ENCODE results near the gene LPCAT3. TPM values are rescaled to one million over a fixed set of nuclear protein-coding genes. Genes with fewer than 3 reads are reported as not detected.

LPCAT3 gene
- total and polyA plus RNA-seq, 2 of the 13 experiments (the other 11 are each of a cell fraction or from before 2014, with no cell fraction given), result 44.5 to 64.3 TPM

DNA sequence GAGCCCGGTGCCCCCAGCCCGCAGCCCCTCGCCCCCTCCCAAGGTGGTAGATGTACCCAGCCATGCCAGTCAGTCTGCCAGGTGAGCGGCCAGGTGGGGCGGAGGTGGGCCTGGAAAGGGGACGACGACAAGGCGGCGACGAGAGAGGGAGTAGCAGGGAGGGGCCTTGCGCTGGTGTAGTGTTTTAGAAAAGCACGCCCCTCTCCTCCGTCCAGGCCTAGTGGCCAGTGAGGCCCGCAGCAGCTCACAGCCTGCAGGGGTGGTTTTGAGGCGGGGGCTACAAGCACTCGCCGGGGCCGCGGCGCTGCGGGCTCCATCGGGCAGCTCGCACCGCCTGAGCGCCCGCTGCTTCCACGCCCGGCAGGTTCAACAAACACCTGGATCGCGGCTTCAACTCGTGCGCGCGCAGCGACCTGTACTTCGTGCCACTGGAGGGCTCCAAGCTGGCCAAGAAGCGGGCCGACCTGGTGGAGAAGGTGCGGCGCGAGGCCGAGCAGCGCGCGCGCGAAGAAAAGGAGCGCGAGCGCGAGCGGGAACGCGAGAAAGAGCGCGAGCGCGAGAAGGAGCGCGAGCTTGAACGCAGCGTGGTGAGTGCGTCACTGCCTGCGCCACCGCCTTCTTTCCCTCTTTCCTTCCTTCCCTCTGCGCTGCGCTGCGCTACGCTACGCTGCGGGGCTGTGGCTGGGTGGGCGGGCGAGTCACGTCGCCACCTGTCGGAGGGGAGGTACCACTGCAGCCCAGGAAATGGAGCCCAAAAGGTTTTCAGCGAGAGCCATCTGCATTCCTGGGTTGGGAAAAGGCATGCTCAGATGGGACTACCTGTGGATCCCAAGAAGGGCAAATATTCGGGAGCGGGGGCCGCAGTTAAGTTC, 80.6 kb downstream of the LPCAT3 start (continued):
- TF ChIP-seq ZNF275 (CRISPR knock-in tag; IDR thresholded peaks at IDR 0.05; ENCODE audit: borderline replicate concordance) (no peak), CENPX (CRISPR knock-in tag; IDR thresholded peaks at IDR 0.05) (no peak), ELK4 (CRISPR knock-in tag; IDR thresholded peaks at IDR 0.05; ENCODE audit: borderline replicate concordance) (no peak), FOXC1 (CRISPR knock-in tag; IDR thresholded peaks at IDR 0.05; ENCODE audit: borderline replicate concordance) (peak; percentile 87), GATAD1 (CRISPR knock-in tag; IDR thresholded peaks at IDR 0.05) (peak; percentile 97), TAF1 (CRISPR knock-in tag; IDR thresholded peaks at IDR 0.05) (peak; percentile 86), MAFG (CRISPR knock-in tag; IDR thresholded peaks at IDR 0.05) (no peak), SP2 (CRISPR knock-in tag; IDR thresholded peaks at IDR 0.05) (peak; percentile 62; the same call in 1 of the 2 replicates), TCF12 (IDR thresholded peaks at IDR 0.05) (no peak), TCF12 (CRISPR knock-in tag; IDR thresholded peaks at IDR 0.05) (peak; percentile 79), ZNF652 (CRISPR knock-in tag; IDR thresholded peaks at IDR 0.05; ENCODE audit: borderline replicate concordance, low read depth) (peak; percentile 59; the same call in 1 of the 2 replicates), HIVEP1 (CRISPR knock-in tag; IDR thresholded peaks at IDR 0.05) (peak; percentile 68; the same call in 1 of the 2 replicates), ZNF329 (CRISPR knock-in tag; IDR thresholded peaks at IDR 0.05; ENCODE audit: low read depth) (peak; percentile 1; the same call in 1 of the 2 replicates), ZNF564 (CRISPR knock-in tag; IDR thresholded peaks at IDR 0.05) (no peak; the same call in 1 of the 2 replicates), ZNF331 (CRISPR knock-in tag; IDR thresholded peaks at IDR 0.05) (peak; percentile 90), HDAC2 (CRISPR knock-in tag; IDR thresholded peaks at IDR 0.05) (peak; percentile 87; the same call in 1 of the 2 replicates), SNAPC2 (CRISPR knock-in tag; IDR thresholded peaks at IDR 0.05) (peak; percentile 98), STAG1 (CRISPR knock-in tag; IDR thresholded peaks at IDR 0.05) (peak; percentile 62), SCMH1 (CRISPR knock-in tag; IDR thresholded peaks at IDR 0.05; ENCODE audit: borderline replicate concordance) (no peak), ZNF703 (CRISPR knock-in tag; IDR thresholded peaks at IDR 0.05; ENCODE audit: borderline replicate concordance) (peak; percentile 43; the same call in 1 of the 2 replicates), NR3C1 (CRISPR knock-in tag; IDR thresholded peaks at IDR 0.05) (no peak), STAT5B (CRISPR knock-in tag; IDR thresholded peaks at IDR 0.05) (no peak), PPARG (CRISPR knock-in tag; conservative IDR thresholded peaks at IDR 0.05) (peak; percentile 64; the same call in 1 of the 2 replicates)
- TF ChIP-seq, protein P1, sequence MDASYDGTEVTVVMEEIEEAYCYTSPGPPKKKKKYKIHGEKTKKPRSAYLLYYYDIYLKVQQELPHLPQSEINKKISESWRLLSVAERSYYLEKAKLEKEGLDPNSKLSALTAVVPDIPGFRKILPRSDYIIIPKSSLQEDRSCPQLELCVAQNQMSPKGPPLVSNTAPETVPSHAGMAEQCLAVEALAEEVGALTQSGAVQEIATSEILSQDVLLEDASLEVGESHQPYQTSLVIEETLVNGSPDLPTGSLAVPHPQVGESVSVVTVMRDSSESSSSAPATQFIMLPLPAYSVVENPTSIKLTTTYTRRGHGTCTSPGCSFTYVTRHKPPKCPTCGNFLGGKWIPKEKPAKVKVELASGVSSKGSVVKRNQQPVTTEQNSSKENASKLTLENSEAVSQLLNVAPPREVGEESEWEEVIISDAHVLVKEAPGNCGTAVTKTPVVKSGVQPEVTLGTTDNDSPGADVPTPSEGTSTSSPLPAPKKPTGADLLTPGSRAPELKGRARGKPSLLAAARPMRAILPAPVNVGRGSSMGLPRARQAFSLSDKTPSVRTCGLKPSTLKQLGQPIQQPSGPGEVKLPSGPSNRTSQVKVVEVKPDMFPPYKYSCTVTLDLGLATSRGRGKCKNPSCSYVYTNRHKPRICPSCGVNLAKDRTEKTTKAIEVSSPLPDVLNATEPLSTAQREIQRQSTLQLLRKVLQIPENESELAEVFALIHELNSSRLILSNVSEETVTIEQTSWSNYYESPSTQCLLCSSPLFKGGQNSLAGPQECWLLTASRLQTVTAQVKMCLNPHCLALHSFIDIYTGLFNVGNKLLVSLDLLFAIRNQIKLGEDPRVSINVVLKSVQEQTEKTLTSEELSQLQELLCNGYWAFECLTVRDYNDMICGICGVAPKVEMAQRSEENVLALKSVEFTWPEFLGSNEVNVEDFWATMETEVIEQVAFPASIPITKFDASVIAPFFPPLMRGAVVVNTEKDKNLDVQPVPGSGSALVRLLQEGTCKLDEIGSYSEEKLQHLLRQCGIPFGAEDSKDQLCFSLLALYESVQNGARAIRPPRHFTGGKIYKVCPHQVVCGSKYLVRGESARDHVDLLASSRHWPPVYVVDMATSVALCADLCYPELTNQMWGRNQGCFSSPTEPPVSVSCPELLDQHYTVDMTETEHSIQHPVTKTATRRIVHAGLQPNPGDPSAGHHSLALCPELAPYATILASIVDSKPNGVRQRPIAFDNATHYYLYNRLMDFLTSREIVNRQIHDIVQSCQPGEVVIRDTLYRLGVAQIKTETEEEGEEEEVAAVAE (CRISPR knock-in tag; IDR thresholded peaks at IDR 0.05; ENCODE audit: borderline replicate concordance), result no peak; the same call in none of the 2 replicates

Measured in HepG2 (cell line).